Glutamatergic neuron (in vitro differentiated cells): ENCODE measurements around the gene APC2. TPM values are rescaled to one million over a fixed set of nuclear protein-coding genes. Genes with fewer than 3 reads are reported as not detected.
"Not testable (repeated sequence)": the region's sequence is repeated elsewhere in the genome, so short reads cannot be mapped to it uniquely, and the experiment has no call there.

ENCODE experiments used
- DNase-seq: peaks from one replicate; pipeline ENCODE4 v3.0.0; 2022
- H3K27ac Mint-ChIP-seq: one replicate; pipeline ENCODE4 v1.8.0; 2020; ENCODE audit warnings: mild to moderate bottlenecking, mixed read lengths, inconsistent platforms; ENCODE audit not compliant: unreplicated experiment
- H3K27me3 Mint-ChIP-seq: one replicate; pipeline ENCODE4 v1.8.0; 2020; ENCODE audit warnings: mild to moderate bottlenecking, moderate library complexity, mixed read lengths, inconsistent platforms; ENCODE audit not compliant: unreplicated experiment
- H3K36me3 Mint-ChIP-seq: one replicate; pipeline ENCODE4 v1.8.0; 2020; ENCODE audit warnings: mild to moderate bottlenecking, mixed read lengths, inconsistent platforms; ENCODE audit not compliant: unreplicated experiment
- H3K4me1 Mint-ChIP-seq: one replicate; pipeline ENCODE4 v1.8.0; 2020; ENCODE audit warnings: mild to moderate bottlenecking, low read depth, mixed read lengths, inconsistent platforms; ENCODE audit not compliant: unreplicated experiment
- H3K4me3 Mint-ChIP-seq: one replicate; pipeline ENCODE4 v1.8.0; 2020; ENCODE audit warnings: mild to moderate bottlenecking, mixed read lengths, inconsistent platforms; ENCODE audit not compliant: unreplicated experiment
- H3K9me3 Mint-ChIP-seq: one replicate; pipeline ENCODE4 v1.8.0; 2020; ENCODE audit warnings: mild to moderate bottlenecking, moderate library complexity, mixed read lengths, inconsistent platforms; ENCODE audit not compliant: unreplicated experiment
- CTCF ChIP-seq: fragments of 200-600 bp; sonication (generic); IDR thresholded peaks from one replicate; pipeline ENCODE4 v1.5.0; 2021; ENCODE audit not compliant: partially characterized antibody, unreplicated experiment
- total RNA-seq: library from RNA; stranded (reverse); fragmentation: NEBNext Ultra II Directional; extraction: Animal tissue kit (Norgen Biotek cat#: 25700); gene quantifications from one replicate; pipeline ENCODE4 v1.2.1, GENCODE V29; 2021; ENCODE audit not compliant: unreplicated experiment

APC2 gene
- total RNA-seq, 1 donor from 2014 or later = 371 TPM

- H3K36me3 Mint-ChIP-seq = no peaks in the 10 kb centered on the region
- no peak for TF ChIP-seq CTCF
- peaks cover 12% of the 10 kb centered on the region for H3K9me3 Mint-ChIP-seq
- H3K4me1 Mint-ChIP-seq = peaks cover 19% of the 10 kb centered on the region
- peak overlapping the region; percentile 60 for H3K4me3 Mint-ChIP-seq
- peaks cover 6% of the 10 kb centered on the region for H3K27me3 Mint-ChIP-seq
- H3K27ac Mint-ChIP-seq = peak overlapping the region; percentile 72
- DNase-seq = no peak
These were observed 32.0 kb upstream of the APC2 start for GRCh38 chr19:1417681-1418495.

- DNase-seq = no peak
- Mint-ChIP-seq H3K36me3 (peaks cover 3% of the 10 kb centered on the region), H3K9me3 (peaks cover 12% of the 10 kb centered on the region), H3K27me3 (peaks cover 10% of the 10 kb centered on the region), H3K4me1 (peaks cover 23% of the 10 kb centered on the region), H3K4me3 (peak overlapping the region; percentile 11), H3K27ac (peak overlapping the region; percentile 59)
- TF ChIP-seq CTCF = no peak
These were observed 31.5 kb upstream of the APC2 start for GRCh38 chr19:1418496-1418775.

- TF ChIP-seq CTCF = no peak
- H3K36me3 Mint-ChIP-seq = peaks cover 3% of the 10 kb centered on the region
- H3K9me3 Mint-ChIP-seq = peaks cover 12% of the 10 kb centered on the region
- H3K27ac Mint-ChIP-seq = peak overlapping the region; percentile 70
- H3K27me3 Mint-ChIP-seq = peaks cover 10% of the 10 kb centered on the region
- DNase-seq = no peak
- H3K4me3 Mint-ChIP-seq = peak overlapping the region; percentile 57
- peaks cover 26% of the 10 kb centered on the region for H3K4me1 Mint-ChIP-seq
These were observed 30.8 kb upstream of the APC2 start for GRCh38 chr19:1418951-1419738.

GRCh38 chr19:1420085-1420484, 29.8 kb upstream of the APC2 start:
- not testable (repeated sequence) for H3K27ac Mint-ChIP-seq, H3K4me3 Mint-ChIP-seq, DNase-seq, H3K36me3 Mint-ChIP-seq, H3K27me3 Mint-ChIP-seq
- Mint-ChIP-seq H3K4me1 (peaks cover 27% of the 10 kb centered on the region), H3K9me3 (peaks cover 12% of the 10 kb centered on the region)

- no peak for TF ChIP-seq CTCF
- Mint-ChIP-seq H3K9me3 (peaks cover 11% of the 10 kb centered on the region), H3K27ac (peak overlapping the region; percentile 75), H3K27me3 (peaks cover 8% of the 10 kb centered on the region), H3K36me3 (peaks cover 3% of the 10 kb centered on the region), H3K4me1 (peaks cover 25% of the 10 kb centered on the region), H3K4me3 (no peak overlapping the region)
- no peak for DNase-seq
These were observed 29.3 kb upstream of the APC2 start for GRCh38 chr19:1420590-1420989.
